GM18873 (cell line): ENCODE data around the gene COL4A2.

Source experiments
- ATAC-seq: cut with Tn5 transposase; IDR thresholded peaks from one replicate; pipeline ENCODE4 v1.9.1; 2021; ENCODE audit warnings: mild to moderate bottlenecking, moderate library complexity, moderate number of reproducible peaks; ENCODE audit not compliant: unreplicated experiment, low FRiP score

COL4A2 gene

DNA sequence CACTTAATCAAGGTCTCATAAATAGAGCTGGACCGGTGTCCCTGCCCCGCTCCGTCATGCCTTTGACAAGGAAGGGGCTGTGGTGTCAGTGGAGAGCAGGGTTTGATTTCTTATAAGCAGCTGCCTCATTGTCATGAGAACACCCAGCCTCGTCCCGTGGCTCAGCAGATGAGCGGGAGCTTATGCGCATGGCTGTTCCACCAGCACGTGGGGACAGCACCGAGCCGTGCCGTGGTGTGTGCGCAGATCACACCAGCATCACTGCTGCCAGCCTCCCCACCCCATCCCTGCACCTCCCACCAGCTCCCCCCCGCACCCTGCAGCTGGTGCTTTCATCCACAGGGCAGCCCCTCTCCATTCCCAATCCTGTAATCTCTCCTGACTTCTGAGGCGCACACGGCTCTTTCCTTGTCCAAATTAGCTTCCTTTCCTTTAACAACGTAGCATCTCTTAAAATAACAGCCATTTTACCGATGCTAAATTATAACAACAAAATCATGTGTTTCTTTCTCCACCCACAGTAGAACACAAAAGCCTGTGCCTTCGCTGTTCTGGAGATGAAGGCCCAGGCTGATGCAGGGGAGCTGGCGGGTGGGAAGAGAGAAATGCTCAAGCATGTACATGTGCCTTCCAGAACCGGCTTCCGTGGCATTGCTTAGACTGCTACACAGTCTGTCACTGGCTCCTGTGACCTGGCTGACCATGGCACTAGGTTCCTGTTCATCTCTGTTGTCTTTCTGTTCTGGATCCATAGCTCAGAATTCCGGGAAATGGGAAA is 157.7 kb downstream of the COL4A2 start:
- ATAC-seq: no peak

GRCh38 chr13:110465696-110466095 is 158.6 kb downstream of the COL4A2 start:
- ATAC-seq: no peak

DNA sequence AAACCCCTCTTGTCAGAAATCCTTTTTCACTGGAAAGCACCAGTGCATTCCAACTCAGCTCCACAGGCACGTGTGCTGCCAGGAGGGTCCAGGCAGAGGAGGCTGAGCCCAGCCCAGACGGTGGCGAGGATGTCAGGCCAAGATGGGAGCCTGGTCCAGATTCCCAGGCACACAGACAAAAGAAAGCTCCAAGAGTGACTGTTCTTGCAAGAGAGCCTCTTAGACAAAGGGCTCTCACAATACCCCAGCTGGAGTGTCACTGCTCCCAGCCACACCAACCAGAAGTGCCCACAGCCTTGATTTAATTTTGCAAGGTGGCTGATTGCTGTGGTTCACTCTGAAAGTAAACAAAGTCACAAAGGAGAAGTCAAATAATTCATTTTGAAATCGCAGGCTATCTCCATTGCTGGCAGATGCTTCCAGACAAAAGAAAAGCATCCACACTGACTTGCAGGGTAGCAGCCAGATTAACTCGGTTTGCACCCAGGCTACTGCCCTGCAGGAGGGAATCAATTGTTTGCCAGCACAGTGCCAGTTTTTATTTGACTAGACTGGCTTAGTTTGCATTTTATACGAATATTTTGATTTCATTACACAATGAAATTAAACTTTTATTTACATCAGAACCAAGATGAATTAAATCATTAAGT is 159.3 kb downstream of the COL4A2 start:
- ATAC-seq: no peak

GRCh38 chr13:110467516-110468110 is 160.5 kb downstream of the COL4A2 start:
- ATAC-seq: no peak

GRCh38 chr13:110468986-110469495 is 162.0 kb downstream of the COL4A2 start:
- ATAC-seq: no peak

GRCh38 chr13:110469597-110469996 is 162.5 kb downstream of the COL4A2 start:
- no peak for ATAC-seq

DNA sequence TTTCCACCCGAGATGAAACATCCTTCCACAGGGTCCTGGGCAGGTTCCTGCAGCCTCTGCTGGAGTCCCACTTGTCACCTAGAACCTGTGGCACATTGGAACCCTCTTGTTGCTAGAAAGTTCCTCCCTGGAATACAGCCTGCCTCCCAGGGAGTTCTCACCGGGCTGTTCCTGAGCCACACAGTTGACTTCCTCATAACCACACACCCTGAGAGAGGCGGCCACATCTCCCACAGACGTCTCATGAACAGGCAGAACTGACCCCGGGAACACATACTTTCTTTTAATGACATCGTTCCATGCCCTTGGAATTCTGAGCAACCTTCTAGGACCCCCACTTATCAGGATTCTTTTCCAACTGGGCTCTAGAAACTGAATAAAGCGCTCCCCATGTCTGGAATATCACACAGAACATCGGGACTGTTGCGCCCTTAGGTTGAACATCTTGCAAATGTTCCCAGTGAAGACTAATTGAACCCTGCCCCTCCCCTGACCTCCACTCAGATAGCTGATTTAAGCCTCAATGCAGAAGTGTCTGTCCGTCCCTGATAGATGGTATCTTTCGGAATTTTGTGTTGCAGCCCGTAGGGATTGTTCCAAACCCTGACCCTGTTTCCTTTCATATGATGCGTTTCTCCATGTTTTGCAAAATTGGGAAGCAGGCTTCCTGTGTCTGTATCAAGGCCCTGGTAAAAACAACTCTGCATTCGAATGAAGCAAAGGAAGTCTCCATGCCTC is 163.4 kb downstream of the COL4A2 start:
- ATAC-seq: no peak

DNA sequence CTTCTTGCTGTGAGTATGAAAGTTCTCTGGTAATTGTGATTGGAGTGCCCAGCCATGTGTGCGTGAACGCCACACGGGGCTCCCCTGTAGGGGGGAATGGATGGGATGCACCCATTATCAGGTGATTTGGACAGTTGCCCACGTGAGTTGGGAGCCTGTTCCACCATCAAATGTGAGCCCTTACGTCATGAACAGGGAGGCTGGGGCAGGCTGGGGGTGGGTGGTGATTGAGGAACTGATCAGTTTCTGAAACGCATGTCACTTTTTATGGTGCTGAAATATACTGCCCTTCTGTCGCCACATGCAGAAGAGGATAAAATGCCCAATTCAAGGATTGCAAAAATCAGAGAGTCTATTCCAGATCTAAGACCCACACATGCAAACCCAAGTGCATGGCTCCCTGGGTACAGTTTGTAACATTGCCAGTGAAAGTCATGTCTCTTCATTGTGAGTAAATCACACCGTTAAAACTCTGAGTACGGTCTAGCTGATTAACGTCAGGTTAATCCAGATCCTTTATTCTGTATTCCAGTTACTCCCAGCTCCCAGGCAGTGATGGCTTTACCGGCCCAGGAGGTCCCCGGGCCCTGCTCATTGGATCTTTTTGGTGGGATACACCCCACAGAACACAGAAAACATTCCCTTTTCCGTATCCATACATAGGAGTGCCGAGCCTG is 164.2 kb downstream of the COL4A2 start:
- no peak for ATAC-seq

- peak; percentile 99 for ATAC-seq
Observed at GRCh38 chr13:110471833-110472162, 164.7 kb downstream of the COL4A2 start.

DNA sequence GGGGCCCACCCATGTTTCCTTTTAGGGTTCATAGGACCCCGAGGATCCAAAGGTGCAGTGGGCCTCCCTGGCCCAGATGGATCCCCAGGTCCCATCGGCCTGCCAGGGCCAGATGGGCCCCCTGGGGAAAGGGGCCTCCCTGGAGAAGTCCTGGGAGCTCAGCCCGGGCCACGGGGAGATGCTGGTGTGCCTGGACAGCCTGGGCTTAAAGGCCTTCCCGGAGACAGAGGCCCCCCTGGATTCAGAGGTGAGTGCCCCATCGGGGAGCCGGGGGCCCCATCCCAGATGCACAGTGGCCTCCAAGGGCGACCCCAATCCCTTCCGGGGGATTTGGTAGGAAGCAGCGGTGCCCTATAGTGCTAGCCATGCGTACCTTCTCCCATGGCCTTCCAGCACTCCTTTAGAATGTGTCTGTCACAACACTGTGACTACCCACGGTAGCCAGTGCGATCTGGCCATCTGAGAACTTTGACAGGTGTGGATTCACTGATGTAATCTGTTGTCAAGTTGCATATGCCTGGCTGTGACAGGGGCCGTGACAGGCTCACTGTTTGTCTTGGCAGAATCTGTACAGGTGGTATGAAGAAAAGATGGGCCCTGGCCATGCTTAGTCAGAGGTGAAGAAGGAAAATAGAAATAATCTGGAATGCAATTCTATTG is 165.9 kb downstream of the COL4A2 start:
- ATAC-seq: no peak

- no peak for ATAC-seq
Observed at GRCh38 chr13:110474713-110475112, 167.6 kb downstream of the COL4A2 start.

GRCh38 chr13:110475117-110475516 is 168.0 kb downstream of the COL4A2 start:
- ATAC-seq: no peak

DNA sequence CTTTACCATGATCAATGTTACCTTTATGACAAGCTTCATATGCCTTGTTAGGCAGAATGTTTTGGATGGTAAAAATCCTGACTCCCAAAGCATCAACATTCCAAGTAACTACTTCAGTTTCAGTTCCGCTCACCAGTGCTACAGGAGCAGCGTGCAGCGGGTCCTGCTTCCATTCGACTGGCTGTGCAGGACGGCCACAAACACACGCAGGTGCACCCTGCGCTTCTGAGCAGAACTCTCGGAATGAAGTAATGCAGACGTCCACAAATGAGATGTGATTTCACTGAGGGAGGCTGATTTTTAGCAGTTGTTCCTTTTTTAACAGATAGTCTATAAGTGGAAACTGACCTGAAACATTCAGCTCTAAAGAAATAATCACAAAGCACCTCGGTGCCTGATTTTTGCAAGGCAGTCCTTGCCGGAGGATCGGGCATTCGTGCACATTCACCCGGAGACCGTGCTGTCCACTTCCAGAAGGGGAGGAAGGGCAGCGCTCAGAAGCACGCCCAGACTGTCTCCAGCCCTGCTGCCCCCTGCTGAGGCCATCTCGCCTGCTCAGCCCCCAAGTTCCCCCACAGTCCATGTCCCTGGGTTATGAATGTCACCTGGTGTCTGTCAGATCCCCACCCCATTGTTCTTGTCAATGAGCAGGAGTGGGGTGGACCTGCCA is 168.6 kb downstream of the COL4A2 start:
- no peak for ATAC-seq

DNA sequence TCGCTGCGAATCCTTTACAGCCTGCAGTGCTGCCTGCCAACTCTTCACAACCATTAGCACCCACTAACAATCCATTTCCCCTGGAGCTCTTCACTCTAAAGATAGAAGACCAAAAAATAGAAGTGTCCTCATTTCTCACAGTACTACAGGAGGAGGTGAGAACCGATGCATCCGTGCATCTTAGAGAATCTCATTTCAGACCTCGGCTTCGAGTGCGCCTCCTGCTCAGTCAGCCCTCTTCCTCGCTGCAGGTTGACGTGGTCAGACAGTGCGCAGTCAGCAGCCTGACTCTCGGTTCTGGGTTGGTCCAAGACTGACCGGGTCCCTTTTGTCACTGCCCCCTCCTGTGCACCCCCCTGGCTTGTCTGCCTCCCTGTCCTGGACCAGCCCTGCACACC is 169.1 kb downstream of the COL4A2 start:
- ATAC-seq: no peak

- ATAC-seq: no peak
Observed at GRCh38 chr13:110477706-110478245, 170.7 kb downstream of the COL4A2 start.

GRCh38 chr13:110478405-110479214 is 171.5 kb downstream of the COL4A2 start:
- no peak for ATAC-seq

- no peak for ATAC-seq
Observed at GRCh38 chr13:110479215-110479545, 172.1 kb downstream of the COL4A2 start.

GRCh38 chr13:110479648-110480047 is 172.6 kb downstream of the COL4A2 start:
- no peak for ATAC-seq
